Measurements from ENCODE around the gene GRAP. TPM values are rescaled to one million over a fixed set of nuclear protein-coding genes. Genes with fewer than 3 reads are reported as not detected.
"Not testable (repeated sequence)": the region's sequence is repeated elsewhere in the genome, so short reads cannot be mapped to it uniquely, and the experiment has no call there.

GRAP gene
- total RNA-seq, 6 experiments from 2014 or later, result 0.10 to 0.48 (median 0.14) TPM; not detected in 3

GRCh38 chr17:19022747-19023146 lies 24.0 kb downstream of the GRAP start:
- Mint-ChIP-seq H3K27ac (no peak overlapping the region), H3K9me3 (no peaks in the 10 kb centered on the region), H3K4me1 (ENCODE audit: low read depth) (peaks cover 9% of the 10 kb centered on the region), H3K4me3 (no peak overlapping the region), H3K36me3 (ENCODE audit: low read depth) (no peaks in the 10 kb centered on the region), H3K27me3 (ENCODE audit: insufficient read depth) (no peaks in the 10 kb centered on the region; the same call in 1 of the 2 replicates)
- TF ChIP-seq CTCF (IDR thresholded peaks at IDR 0.05), result no peak
- no peak for DNase-seq

- H3K27me3 Mint-ChIP-seq (ENCODE audit: insufficient read depth), result no peaks in the 10 kb centered on the region; the same call in 1 of the 2 replicates
- DNase-seq, result no peak
- no peak overlapping the region for H3K4me3 Mint-ChIP-seq
- no peaks in the 10 kb centered on the region for H3K9me3 Mint-ChIP-seq
- peaks cover 9% of the 10 kb centered on the region for H3K4me1 Mint-ChIP-seq (ENCODE audit: low read depth)
- H3K36me3 Mint-ChIP-seq (ENCODE audit: low read depth), result no peaks in the 10 kb centered on the region
- H3K27ac Mint-ChIP-seq, result no peak overlapping the region
- TF ChIP-seq CTCF (IDR thresholded peaks at IDR 0.05), result no peak
Measured at GRCh38 chr17:19022128-19022527, 24.6 kb downstream of the GRAP start.

DNA sequence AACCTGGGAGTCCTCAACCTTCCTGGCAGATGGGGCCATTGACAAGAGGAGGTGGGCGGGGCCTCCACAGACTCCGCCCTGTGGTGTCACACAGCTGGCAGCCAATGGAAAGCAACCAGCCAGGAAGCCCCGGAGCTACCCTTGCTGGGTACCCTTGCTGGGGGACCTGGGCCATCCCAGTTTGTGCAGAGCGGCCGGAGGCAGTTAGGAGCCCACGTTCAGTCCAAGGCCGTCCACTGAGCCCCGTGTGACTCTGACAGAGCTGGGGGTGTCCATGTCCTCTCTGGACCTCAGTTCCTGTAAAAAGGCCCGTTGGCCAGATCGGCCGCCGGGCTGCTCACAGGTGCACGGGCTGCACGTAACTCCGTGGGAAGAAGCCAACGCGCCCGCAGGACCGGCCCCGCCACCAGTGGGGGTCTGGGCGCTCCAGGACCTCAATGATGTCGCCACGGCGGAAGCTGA lies 25.1 kb downstream of the GRAP start:
- no peaks in the 10 kb centered on the region for H3K36me3 Mint-ChIP-seq (ENCODE audit: low read depth)
- TF ChIP-seq CTCF (IDR thresholded peaks at IDR 0.05), result no peak

GRCh38 chr17:19021011-19021621 lies 25.6 kb downstream of the GRAP start:
- not testable (repeated sequence) for H3K9me3 Mint-ChIP-seq; H3K36me3 Mint-ChIP-seq (ENCODE audit: low read depth); DNase-seq; H3K27ac Mint-ChIP-seq; H3K4me1 Mint-ChIP-seq (ENCODE audit: low read depth); H3K27me3 Mint-ChIP-seq (ENCODE audit: insufficient read depth); H3K4me3 Mint-ChIP-seq

More for the DNA sequence above, 25.1 kb downstream of the GRAP start:
- Mint-ChIP-seq H3K9me3 (no peaks in the 10 kb centered on the region), H3K27ac (no peak overlapping the region), H3K4me1 (ENCODE audit: low read depth) (peaks cover 9% of the 10 kb centered on the region), H3K27me3 (ENCODE audit: insufficient read depth) (no peaks in the 10 kb centered on the region; the same call in 1 of the 2 replicates), H3K4me3 (no peak overlapping the region)
- DNase-seq, result no peak

- H3K36me3 Mint-ChIP-seq (ENCODE audit: low read depth), result no peaks in the 10 kb centered on the region
- TF ChIP-seq CTCF (IDR thresholded peaks at IDR 0.05), result no peak
- H3K4me1 Mint-ChIP-seq (ENCODE audit: low read depth), result peaks cover 15% of the 10 kb centered on the region
- no peak overlapping the region for H3K4me3 Mint-ChIP-seq
- H3K27me3 Mint-ChIP-seq (ENCODE audit: insufficient read depth), result peaks cover 3% of the 10 kb centered on the region; the same call in 1 of the 2 replicates
- no peak overlapping the region for H3K27ac Mint-ChIP-seq
- DNase-seq, result no peak
- no peaks in the 10 kb centered on the region for H3K9me3 Mint-ChIP-seq
Measured at GRCh38 chr17:19020016-19020415, 26.7 kb downstream of the GRAP start.

DNA sequence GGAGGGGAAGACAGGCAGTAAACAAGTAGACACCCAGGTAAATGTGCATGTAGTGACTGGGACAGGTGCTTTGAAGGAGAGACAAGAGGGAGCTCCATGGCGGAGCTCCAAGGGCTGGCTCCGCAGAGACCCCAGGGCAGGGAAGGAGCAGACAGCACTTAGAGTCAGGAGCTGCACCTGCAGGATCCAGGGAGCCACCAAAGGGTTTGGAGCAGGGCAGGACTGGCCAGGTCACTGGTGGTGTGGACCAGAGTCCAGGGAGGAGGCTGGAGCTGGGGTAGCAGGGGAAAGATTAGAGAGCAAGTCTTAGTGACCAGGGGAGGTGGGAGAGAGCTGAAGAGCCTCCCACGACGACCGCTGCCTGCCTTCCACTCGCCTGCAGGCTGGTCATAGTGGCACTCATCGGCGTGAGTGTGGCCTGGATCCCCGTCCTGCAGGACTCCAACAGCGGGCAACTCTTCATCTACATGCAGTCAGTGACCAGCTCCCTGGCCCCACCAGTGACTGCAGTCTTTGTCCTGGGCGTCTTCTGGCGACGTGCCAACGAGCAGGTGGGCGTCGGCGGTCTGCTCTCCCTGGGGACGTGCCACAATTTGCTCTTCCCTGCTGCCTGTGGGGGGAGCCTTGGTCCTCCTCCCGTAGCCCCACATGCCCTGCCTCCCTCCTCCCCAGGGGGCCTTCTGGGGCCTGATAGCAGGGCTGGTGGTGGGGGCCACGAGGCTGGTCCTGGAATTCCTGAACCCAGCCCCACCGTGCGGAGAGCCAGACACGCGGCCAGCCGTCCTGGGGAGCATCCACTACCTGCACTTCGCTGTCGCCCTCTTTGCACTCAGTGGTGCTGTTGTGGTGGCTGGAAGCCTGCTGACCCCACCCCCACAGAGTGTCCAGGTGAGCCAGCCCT lies 27.5 kb downstream of the GRAP start:
- H3K4me3 Mint-ChIP-seq, result no peak overlapping the region
- H3K4me1 Mint-ChIP-seq (ENCODE audit: low read depth), result peaks cover 8% of the 10 kb centered on the region
- H3K27me3 Mint-ChIP-seq (ENCODE audit: insufficient read depth), result peaks cover 3% of the 10 kb centered on the region; the same call in 1 of the 2 replicates
- no peaks in the 10 kb centered on the region for H3K36me3 Mint-ChIP-seq (ENCODE audit: low read depth)
- TF ChIP-seq CTCF (IDR thresholded peaks at IDR 0.05), result no peak
- H3K9me3 Mint-ChIP-seq, result no peaks in the 10 kb centered on the region
- no peak for DNase-seq
- no peak overlapping the region for H3K27ac Mint-ChIP-seq

Data from HFFc6 (cell line).